ENCODE results near the gene CIDEC. TPM values are rescaled to one million over a fixed set of nuclear protein-coding genes. Genes with fewer than 3 reads are reported as not detected.

Gene CIDEC
- total RNA-seq, 4 donors from 2014 or later = 2.8 to 23.7 (median 9.0) TPM

DNA sequence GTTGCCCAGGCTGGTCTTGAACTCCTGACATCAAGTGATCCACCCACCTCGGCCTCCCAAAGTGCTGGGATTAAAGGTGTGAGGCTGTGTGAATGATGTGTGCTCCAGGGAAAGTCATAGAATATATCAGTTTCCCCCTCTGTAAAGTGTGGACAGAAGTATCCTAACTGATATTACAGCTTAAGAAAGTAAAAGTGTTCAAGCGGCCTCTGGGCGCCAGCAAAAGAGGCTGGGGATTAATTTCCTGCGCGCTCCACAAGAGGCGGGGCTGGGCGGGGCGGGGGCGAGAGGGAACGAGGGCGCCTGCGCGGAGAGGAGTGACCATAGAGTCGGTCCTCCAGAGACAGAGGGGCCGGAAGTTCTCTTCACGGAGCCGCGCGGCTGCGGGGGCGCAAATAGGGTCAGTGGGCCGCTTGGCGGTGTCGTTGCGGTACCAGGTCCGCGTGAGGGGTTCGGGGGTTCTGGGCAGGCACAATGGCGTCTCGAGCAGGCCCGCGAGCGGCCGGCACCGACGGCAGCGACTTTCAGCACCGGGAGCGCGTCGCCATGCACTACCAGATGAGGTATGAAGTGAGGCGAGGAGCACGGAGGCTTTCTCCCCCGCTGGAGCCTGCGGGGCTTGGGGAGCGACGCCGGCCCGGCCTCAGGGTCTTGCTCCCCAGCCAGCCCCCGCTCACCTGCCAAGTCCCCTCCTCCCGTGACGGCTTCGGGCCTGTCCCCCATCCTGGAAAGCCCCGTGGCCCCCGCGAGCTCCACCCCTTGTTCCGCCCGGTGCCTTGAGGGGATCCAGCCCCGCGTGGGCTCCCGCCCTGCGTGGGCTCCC, 10.4 kb upstream of the CIDEC start, which contains the start of gene JAGN1:
JAGN1 (plus strand) TSS at position 362 of the 823 bp plus-strand sequence; CDS start at position 475, 113 bp downstream.
- WGBS, 2 donors = 0 to 1% methylated on average over 34 to 40 of the region's 62 CpGs
- no peak for TF ChIP-seq CTCF (IDR thresholded peaks at IDR 0.05)
- peak in 1 of 2 donors; percentile 25 for TF ChIP-seq POLR2A (IDR thresholded peaks at IDR 0.05)

DNA sequence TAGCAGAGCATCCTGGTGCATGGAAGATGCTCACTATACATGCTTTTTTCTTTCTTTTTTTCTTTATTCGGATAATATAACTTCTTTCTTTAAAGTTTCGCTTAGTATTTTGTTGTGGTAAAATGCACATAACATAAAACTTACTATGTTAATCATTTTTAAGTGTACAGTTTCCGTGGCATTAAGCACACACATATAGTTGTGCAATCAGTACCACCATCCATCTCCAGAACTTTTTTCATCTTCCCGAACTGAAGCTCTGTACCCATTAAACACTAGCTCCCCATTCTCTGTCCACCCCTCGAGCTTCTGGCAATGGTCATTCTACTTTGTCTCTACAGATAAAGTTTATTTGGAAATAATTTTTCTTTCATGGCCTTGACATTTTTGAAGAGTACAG, 9.4 kb upstream of the CIDEC start:
- intact Hi-C loops (cut with DNase I; ENCODE audit: low total_unique reads) = no loop called here
- no peak for DNase-seq (ENCODE audit: low spot score in 2 of 2)
- no peak overlapping the region for H3K4me3 ChIP-seq (ENCODE audit: low read depth, poor library complexity, severe bottlenecking)
- 83 to 87% methylated on average over 5 of the region's 5 CpGs for WGBS, 2 donors
- no peak for TF ChIP-seq CTCF (IDR thresholded peaks at IDR 0.05)
- TF ChIP-seq POLR2A (IDR thresholded peaks at IDR 0.05) = no peak

More for the DNA sequence above, 10.4 kb upstream of the CIDEC start, which contains the start of gene JAGN1:
- intact Hi-C loops (cut with DNase I; ENCODE audit: low total_unique reads) = no loop called here
- peak; percentile 86 to 97 for DNase-seq (ENCODE audit: low spot score in 2 of 2)
- H3K4me3 ChIP-seq (ENCODE audit: low read depth, poor library complexity, severe bottlenecking) = peak within 1 kb of the TSS; percentile 92

DNA sequence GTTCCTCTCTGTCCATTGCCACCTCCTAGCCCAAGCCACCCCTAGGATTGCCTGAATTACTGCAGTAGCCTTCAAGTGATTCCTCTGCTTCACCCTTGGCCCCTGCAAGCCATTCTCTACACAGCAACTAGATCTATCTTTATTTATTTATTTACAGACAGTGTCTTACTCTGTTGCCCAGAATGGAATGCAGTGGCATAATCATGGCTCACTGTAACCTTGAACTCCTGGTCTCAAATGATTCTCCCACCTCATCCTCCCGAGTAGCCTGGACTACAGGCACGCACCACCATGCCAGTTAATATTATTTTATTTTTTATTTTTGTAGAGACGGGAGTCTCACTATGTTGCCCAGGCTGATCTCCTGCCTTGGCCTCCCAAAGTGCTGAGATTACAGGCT, 8.5 kb upstream of the CIDEC start:
- no peak for TF ChIP-seq POLR2A (IDR thresholded peaks at IDR 0.05)
- no peak for TF ChIP-seq CTCF (IDR thresholded peaks at IDR 0.05)
- intact Hi-C loops (cut with DNase I; ENCODE audit: low total_unique reads) = no loop called here
- no peak overlapping the region for H3K4me3 ChIP-seq (ENCODE audit: low read depth, poor library complexity, severe bottlenecking)
- no peak for DNase-seq (ENCODE audit: low spot score in 2 of 2)
- 85 to 93% methylated on average over 3 of the region's 3 CpGs for WGBS, 2 donors

DNA sequence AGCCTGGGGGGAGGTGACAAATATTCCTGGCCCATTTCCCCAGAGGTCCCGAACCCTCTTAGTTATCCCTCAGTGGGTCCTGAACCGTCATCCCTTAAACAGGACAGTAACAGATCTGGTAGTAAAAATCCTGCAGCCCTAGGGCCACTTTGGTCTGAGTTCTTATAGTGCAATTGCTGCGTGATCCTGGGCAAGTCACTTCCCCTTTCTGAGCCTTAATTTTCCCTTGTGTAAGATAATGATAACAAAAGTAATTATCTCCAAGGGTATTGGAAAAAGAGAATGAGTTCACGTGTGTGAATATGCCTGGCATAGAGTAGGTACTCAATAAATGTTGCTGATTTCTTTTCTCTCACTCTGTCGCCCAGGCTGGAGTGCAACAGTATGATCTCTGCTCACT, 7.4 kb upstream of the CIDEC start:
- TF ChIP-seq CTCF (IDR thresholded peaks at IDR 0.05) (no peak), POLR2A (IDR thresholded peaks at IDR 0.05) (no peak)
- intact Hi-C loops (cut with DNase I; ENCODE audit: low total_unique reads) = no loop called here
- no peak for DNase-seq (ENCODE audit: low spot score in 2 of 2)
- no peak overlapping the region for H3K4me3 ChIP-seq (ENCODE audit: low read depth, poor library complexity, severe bottlenecking)
- 86 to 91% methylated on average over 5 of the region's 5 CpGs for WGBS, 2 donors

DNA sequence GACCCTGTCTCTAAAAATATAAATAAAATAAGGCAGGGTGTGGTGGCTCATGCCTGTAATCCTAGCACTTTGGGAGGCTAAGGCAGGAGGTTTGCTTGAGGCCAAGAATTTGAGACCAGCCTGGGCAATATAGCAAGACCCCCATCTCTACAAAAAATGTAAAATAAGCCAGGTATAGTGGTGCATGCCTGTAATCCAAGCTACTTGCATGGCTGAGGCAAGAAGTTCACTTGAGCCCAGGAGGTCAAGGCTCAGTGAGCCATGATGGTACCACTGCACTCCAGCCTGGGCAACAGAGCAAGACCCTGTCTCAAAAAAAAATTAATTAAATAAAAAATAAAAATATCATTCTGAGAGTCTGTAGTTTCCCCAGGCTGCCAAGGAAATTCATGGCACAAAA, 6.3 kb upstream of the CIDEC start:
- DNase-seq (ENCODE audit: low spot score in 2 of 2) = no peak
- no peak for TF ChIP-seq POLR2A (IDR thresholded peaks at IDR 0.05)
- TF ChIP-seq CTCF (IDR thresholded peaks at IDR 0.05) = no peak
- H3K4me3 ChIP-seq (ENCODE audit: low read depth, poor library complexity, severe bottlenecking) = no peak overlapping the region
- intact Hi-C loops (cut with DNase I; ENCODE audit: low total_unique reads) = no loop called here
